H1 (cell line): ENCODE data around the gene CSF2. TPM values are rescaled to one million over a fixed set of nuclear protein-coding genes. Genes with fewer than 3 reads are reported as not detected.

Source experiments
- HDAC6 ChIP-seq: IDR thresholded peaks from one replicate; pipeline ENCODE4 v1.7.1; 2012; ENCODE audit warnings: low read depth, mild to moderate bottlenecking, inconsistent platforms, low read length, moderate library complexity
- NRF1 ChIP-seq: IDR thresholded peaks from 2 replicates; pipeline ENCODE4 v1.6.1; 2011; ENCODE audit warnings: mild to moderate bottlenecking, low read depth, low read length, improper control_type of control experiment
- RAD21 ChIP-seq, 2 experiments: IDR thresholded peaks in 1 of 2; conservative IDR thresholded peaks in 1 of 2; 2 replicates each; pipeline ENCODE4 v1.6.1; 2011; ENCODE audit warnings: low read depth in 2 of 2, low read length in 2 of 2, improper control_type of control experiment in 1 of 2, inconsistent platforms in 1 of 2, mild to moderate bottlenecking in 1 of 2, moderate library complexity in 1 of 2
- SP1 ChIP-seq: IDR thresholded peaks from 2 replicates; pipeline ENCODE4 v1.6.1; 2011; ENCODE audit warnings: low read depth, low read length
- TEAD4 ChIP-seq: IDR thresholded peaks from 2 replicates; pipeline ENCODE4 v1.6.1; 2012; ENCODE audit warnings: low read depth, low read length, inconsistent platforms, mixed read lengths
- polyA plus RNA-seq, 7 experiments: library from polyadenylated mRNA; depleted of rRNA in 3 of 7; stranded (reverse) in 5 of 7; unstranded in 2 of 7; fragments of >200 nt in 5 of 7; fragments of 200-250 nt in 2 of 7; gene quantifications; 1 replicate in 5 of 7; 2 replicates in 1 of 7; 4 replicates in 1 of 7; pipeline versions ENCODE4 v1.2.1 to v1.2.3, GENCODE V29; 2011 to 2013; ENCODE audit warnings: missing spikeins in 2 of 7, mixed read lengths in 2 of 7
- total RNA-seq: library from RNA; stranded (reverse); fragmentation: NEBNext Ultra II Directional; extraction: Animal tissue kit (Norgen Biotek cat#: 25700); gene quantifications from 2 replicates; pipeline ENCODE4 v1.2.1, GENCODE V29; 2021

The CSF2 gene
- total and polyA plus RNA-seq, 2 of the 8 experiments (the other 6 are each of a cell fraction or from before 2014, with no cell fraction given) = not detected

DNA sequence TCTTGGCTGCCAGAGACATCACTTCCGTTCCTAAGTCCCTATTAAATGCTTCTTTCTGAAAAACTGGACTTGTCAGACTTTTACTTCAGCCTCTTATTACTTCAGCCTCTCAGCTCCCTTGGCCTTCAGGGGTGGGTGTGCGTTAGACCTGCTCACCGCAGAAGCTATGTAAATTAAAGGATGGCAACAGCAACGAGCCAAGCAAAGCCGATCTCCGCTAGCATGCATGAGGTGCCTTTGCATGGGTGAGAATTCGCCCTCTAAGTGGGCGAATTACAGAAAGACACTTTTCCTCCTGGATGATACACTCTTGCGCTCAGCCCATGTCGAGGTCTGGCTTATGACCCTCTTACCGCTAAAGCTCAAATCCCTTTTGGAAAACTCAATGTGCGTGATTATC lies 24.0 kb upstream of the CSF2 start (continued):
- TF ChIP-seq NRF1 = no peak
- no peak for TF ChIP-seq RAD21 (IDR thresholded peaks at IDR 0.05 in 1 of 2, conservative IDR thresholded peaks at IDR 0.05 in 1 of 2; ENCODE audit: low read depth in 2 of 2, low read length in 2 of 2)
- TF ChIP-seq TEAD4 = no peak
- no peak for TF ChIP-seq SP1
- TF ChIP-seq HDAC6 = no peak
